GM21526 (cell line): ENCODE measurements around the gene FBLN7.
"Not testable (repeated sequence)": the region's sequence is repeated elsewhere in the genome, so short reads cannot be mapped to it uniquely, and the experiment has no call there.

Source experiments
- ATAC-seq: cut with Tn5 transposase; IDR thresholded peaks from one replicate; pipeline ENCODE4 v1.9.1; 2021; ENCODE audit warnings: moderate library complexity; ENCODE audit not compliant: unreplicated experiment, low FRiP score

The FBLN7 gene, protein sequence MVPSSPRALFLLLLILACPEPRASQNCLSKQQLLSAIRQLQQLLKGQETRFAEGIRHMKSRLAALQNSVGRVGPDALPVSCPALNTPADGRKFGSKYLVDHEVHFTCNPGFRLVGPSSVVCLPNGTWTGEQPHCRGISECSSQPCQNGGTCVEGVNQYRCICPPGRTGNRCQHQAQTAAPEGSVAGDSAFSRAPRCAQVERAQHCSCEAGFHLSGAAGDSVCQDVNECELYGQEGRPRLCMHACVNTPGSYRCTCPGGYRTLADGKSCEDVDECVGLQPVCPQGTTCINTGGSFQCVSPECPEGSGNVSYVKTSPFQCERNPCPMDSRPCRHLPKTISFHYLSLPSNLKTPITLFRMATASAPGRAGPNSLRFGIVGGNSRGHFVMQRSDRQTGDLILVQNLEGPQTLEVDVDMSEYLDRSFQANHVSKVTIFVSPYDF

DNA sequence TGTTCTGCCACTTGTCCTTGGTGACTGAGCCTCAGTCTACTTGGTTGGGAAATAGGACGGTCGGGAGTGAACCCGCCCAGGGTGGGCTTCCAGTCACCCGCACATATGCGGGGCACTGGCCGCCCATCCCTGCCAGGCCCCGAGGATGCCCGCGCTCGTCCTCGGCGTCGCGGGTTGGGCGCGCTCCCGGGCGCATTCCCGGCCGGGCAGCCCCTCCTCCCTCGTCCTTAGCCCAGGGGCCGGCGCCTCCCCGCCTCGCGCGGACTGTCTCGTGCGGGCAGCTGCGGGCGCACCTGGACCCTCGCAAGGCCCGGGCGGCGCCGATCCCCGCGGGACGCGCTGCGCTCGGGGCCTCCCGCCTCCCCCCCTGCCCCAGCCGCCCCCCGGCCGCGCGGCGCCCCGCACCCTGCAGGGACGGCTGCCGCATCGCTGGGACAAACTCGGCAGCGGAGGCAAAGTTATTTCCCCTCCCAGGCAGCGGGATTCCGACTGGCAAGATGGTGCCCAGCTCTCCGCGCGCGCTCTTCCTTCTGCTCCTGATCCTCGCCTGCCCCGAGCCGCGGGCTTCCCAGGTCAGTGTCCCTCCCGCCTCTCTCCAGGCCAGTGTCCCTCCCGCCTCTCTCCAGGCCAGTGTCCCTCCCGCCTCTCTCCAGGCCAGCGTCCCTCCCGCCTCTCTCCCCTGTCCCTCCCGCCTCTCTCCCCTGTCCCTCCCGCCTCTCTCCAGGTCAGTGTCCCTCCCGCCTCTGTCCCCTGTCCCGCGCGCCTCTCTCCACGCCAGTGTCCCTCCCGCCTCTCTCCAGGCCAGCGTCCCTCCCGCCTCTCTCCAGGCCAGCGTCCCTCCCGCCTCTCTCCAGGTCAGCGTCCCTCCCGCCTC lies at the start of gene FBLN7:
TSS of gene FBLN7 (plus strand) at position 227 of the 874 bp plus-strand sequence. CDS start at position 498, 271 bp downstream.
- ATAC-seq: no peak

DNA sequence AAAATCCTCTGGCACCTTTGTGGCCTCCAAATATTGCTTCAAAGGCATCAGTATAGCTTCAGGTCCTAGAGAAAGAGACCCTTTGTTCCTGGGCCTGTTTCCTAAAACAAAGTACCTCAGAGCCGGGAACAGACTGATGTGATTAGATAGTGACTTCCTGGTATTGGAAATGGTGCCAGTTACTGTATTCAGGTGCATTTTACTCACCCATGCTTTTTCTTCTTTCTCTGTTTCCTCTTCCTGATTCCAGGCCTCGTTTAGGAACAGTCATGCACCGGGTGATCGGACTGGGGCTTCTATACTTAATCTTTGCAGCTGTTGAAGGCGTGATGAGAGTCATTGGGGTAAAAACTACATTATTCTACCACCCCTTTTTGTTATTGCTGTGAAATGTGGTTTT lies 48.8 kb upstream of the FBLN7 start:
- ATAC-seq: no peak

DNA sequence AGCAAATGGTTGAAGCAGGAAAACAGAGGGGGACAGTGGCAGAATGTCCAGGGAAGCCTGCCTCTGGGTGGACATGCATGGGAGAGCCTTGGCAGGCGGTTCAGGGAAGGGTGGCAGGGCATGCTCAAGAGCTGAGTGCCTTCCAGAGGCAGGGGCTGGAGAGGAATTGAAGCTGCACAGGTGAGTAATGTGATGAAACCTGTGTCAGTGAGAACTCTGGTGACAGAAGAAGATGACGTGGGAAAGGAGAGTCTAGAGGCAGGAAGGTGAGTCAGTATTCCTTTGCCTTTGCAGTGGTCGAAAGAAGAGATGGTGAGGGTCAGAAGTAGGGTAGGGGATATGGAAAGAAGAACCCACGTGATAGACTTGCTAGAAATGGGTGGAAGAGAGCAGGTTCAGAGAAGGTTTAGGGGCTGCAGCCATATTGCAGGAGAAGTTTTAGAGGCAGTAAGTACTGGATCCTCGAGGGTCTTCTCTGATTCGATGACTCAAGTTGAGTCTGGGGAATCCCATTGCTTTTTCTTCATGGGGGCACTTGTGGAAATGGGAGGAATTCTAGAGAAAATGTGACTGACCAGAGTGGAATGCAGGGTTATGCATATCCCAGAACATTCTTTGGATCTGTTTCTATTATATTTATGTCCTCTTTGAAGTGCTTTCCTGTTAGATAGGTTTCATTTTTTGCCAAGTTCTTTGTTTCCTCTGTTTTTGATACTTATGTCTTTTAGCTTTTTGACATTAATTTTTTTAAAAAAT lies 45.7 kb upstream of the FBLN7 start:
- no peak for ATAC-seq

DNA sequence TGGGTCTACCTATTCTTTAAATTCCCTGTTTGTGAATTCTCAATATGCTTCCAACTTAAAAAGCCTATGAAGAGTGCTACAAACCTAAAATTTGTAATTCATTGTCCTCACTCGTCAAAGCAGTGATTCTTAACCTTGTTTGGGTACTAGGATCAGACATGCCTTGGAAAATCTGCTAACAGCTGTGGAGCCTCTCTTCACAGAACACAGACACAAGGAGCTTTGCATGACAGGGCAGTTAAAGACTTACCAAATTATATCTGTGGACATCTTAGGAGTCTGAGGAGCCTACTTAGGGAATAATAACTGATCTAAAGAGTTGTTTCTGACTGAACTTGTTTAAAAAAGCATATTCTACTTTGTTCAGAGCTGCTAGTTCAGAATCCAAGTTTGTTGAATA lies 45.0 kb upstream of the FBLN7 start:
- ATAC-seq: no peak

DNA sequence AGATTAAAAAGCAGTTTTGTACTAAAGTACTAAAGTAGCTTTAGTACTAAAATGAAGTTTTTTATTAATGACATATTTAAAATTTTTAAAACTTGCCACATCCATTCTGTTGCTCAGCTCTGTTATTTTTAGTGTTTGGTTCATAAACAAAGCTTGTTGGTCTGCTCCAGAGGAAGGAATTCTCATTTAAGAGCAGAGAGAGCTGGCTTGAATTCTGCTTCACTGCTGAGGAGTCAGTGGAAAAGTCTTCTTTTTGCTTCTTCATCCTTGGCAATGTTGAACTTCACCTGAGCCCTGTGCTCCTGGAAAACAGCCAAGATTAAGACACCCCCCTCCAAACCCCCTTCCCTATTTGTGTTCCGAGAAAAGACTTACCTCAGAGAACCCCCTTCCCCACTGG lies 42.5 kb upstream of the FBLN7 start:
- ATAC-seq: no peak

DNA sequence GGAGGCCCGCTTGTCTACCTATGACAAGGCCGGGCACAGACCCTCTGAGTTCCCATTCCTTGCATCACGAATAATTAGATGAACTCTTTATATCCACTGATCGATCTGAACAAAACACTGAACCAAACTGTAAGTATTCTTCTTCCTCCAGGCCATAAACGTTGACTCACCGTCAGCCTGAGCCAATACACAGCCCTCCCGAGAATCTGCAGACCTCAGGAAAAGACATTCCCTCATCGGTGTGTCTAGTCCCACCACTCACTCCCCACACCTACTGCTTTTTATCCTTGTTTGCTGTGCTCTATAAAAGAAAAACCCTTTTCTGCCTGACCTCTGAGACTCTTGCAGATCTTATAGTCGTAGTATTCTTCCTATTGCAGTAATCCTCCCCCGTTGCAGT lies 42.1 kb upstream of the FBLN7 start:
- ATAC-seq: no peak

DNA sequence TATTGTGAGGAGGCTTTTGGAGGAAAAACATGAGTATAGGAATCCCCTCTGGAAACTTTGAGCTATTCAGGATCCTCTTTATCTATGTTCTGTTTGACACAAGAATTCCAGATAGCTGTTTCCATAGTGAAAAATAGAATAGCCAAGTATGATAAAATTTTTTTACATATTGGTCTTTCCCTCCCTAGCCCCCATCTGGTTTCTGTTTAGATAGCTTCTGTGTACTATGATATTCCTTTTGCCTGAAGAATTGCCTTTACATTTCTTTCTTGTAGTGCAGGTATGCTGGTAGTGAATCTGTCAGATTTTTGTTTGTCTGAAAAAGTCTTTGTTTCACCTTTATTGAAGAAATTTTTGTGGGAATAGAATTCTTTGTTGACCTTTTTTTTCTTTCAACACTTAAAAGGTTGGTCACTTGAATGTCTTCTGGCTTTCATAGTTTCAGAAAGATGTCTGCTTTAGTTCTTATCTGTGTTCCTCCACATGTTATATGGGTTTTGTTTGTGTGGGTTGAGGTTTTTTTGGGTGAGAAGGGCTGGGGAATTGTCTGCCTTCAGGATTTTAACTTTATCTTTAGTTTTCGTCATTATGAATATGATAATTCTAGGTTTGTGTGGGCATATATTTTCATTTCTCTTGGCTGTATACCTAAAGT lies 29.9 kb upstream of the FBLN7 start:
- ATAC-seq: no peak

DNA sequence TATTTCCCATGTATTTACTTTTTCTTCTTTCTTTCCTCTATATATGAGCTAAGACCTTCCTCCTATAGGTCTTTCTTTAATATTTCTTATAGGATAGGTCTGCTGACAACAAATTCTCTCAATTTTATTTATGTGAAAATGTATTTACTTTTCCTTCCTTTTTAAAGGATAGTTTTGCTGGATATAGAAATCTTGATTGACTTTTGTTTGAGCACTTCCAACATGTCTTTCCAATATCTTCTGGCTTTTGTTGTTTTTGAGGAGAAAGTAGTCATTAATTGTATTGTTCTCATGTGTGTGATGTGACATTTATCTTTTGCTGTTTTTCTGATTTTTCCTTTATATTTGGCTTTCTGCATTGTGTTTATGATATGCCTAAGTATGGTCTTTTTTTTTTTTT lies 28.9 kb upstream of the FBLN7 start:
- ATAC-seq: no peak

DNA sequence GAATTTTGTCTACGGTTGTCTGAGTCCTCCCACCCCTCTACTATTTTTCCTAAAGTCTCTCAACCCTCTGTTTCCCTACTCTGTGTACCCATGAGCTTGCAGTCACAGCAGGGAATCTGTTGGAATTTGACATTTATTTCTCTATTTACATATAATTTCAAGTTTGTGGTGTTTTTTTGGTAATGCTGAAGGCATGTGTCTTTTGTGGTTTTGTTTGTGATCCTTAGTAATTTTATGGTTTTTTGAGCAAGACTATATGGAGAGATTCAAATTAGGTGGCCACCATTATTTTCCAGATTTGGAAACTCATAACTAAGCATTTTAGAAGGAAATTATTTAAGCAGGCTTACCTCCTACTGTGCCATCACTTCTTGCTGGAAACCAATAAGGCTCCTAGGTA lies 27.2 kb upstream of the FBLN7 start:
- ATAC-seq: no peak

DNA sequence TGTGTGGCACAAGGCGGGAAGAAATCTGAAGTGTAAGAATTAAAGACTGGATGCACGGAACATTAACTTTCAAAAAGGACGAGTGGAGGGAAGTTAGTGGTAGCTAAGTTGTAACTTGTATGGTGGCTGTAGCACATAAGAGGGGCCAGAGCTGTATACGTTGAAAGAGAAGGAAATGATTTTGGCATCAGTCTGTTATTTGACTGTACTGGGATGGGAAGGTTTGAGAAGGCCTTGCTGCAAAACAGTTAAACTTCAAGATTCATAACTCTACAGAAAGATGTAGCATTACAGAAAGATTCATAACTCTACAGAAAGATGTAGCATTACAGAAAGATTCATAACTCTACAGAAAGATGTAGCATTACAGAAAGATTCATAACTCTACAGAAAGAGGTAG lies 24.8 kb upstream of the FBLN7 start:
- ATAC-seq: not testable (repeated sequence)

DNA sequence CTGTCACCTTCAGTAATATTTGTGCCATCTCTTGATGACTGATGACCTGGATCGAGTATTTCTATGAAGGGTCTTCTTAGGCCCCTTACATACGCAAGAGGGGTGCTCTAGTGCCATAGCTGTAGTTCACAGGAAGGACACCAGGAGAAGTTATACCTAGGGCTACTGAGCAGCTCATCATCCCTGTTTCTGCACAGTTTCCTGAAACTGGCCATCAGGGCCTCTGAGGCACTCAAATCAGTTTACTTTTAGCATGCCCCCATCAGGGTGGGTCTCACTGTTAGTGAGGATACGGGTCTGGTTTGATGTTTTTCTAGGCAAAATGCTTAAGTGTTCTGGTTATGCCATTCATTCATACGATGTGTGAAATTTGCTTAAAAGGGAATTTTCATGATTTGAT lies 20.0 kb upstream of the FBLN7 start:
- no peak for ATAC-seq

DNA sequence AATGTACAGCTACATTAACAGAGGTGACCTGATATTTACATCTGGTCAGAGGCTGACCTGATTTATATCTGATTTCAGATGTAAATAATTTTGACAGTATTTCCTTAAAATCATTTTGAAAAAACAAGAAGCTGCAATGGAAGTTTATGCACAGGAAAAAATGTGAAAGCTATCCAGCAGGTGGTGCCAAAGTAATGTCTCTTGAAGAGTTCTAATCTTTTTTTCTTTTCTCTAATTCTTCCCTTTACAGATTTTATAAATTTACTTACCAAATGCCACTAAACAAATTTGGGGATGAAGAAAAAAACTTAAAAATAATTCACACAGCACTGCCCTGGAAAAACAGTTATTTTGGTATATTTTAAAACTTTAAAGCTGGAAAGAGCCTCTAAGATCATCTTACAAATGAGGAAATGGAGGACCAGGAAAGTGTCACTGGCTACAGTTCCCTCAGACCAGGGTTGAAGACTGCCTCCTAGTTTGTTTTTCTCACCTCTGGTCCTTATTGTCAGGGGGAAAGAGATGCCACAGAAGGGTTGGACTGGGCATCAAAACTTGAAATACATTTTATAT lies 16.4 kb upstream of the FBLN7 start:
- ATAC-seq: no peak

DNA sequence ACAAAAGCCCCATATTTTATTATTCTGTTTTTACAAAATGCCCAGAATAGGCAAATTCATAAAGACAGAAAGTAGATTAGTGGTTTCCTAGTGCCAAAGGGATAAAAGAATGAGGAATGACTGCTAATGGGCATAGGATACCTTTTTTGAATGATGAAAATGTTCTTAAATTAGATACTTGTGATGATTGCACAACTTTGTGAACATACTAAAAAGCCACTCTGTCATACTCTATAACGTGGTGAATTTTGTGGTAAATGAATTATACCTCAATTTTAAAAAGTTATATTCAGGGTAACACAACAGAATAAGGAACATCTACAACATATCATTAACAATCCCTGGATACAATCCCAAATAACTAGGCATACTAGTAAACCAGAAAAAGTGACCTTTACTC lies 9.1 kb upstream of the FBLN7 start:
- no peak for ATAC-seq

DNA sequence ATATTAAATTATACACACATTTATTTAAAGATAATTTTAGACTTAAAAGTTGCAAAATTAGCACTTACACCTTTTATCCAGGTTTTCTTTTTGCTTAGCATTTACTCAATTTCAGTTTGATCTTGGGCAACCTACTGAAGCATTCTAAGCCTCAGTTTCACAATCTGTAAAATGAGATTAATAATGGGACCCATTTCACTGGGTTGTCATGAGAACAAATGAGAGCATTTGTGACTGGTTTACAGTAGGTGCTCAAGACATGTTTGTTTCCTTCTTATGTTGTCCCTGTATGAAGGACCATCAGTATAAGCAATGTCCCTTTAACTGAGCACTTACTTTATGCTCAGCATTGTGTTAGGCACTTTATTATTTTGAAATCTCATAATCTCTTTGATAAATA lies 4.8 kb upstream of the FBLN7 start:
- ATAC-seq: no peak

DNA sequence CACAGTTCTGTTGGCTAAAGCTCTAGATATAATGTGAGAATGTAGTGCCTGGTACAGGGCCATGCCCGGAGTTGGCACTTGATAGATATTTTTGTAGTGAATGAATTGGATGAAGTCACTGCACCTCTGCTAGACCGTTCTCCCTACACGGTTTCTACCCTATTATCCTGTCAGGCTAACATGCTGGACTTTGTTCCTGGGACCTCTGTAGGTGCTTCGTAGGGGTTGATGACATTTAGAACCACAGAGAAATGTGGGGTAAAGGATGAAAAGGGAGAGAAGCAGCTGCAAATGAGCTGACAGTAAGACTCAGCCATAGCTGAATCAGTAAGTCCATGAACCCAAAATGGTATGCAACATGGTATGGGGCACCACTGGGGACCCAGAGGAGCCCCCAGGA lies 4.1 kb upstream of the FBLN7 start:
- ATAC-seq: no peak

DNA sequence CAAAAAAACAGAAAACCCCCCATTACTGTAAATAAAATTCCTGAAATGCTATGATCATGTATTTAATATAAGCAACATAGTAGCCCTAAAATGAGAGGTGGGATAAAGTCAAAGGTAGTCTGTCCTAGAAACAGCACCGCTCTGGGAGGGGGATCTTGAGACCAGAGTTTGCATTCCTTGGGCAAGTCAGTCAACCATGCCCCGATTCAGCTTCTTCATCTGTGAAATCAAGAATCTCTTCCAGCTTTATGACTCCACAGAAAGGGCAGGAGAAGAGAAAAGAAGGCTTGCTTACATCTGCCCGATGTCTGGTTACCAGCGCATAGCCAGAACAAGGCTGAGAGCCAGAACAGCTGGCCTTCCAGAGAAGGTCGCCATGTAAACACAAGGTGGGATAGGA lies 2.1 kb upstream of the FBLN7 start:
- ATAC-seq: no peak

DNA sequence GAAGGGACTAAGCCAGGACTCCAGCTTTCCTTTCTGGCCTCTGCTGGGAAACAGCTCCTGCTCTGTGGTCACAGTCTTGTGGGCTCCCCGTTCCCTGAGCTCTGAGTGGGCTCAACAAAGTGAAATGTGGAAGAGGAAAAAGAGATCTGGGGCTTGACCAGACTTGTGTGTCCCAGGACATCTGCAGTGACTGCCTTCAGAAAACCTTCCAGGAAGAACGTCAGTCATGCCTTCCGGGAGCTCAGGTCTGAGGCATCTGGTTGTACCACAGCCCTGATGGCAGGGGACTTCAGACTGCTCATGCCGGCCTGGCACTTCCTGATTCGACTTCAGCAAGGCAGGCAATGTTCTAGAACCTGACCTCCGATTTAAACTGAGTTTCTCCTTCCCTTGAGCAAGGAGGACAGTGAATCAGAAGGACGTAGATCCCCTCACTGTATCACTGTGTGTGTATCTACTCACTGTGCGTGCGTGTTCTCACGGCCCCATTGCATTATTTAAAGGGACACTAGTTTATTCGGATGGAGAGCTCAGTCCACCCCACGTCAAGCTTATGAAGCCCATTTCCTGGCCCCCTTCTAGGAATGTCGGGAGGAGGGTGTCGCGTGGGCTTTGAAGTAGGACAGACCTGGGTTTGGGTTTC lies 548 bp upstream of the FBLN7 start:
- no peak for ATAC-seq

DNA sequence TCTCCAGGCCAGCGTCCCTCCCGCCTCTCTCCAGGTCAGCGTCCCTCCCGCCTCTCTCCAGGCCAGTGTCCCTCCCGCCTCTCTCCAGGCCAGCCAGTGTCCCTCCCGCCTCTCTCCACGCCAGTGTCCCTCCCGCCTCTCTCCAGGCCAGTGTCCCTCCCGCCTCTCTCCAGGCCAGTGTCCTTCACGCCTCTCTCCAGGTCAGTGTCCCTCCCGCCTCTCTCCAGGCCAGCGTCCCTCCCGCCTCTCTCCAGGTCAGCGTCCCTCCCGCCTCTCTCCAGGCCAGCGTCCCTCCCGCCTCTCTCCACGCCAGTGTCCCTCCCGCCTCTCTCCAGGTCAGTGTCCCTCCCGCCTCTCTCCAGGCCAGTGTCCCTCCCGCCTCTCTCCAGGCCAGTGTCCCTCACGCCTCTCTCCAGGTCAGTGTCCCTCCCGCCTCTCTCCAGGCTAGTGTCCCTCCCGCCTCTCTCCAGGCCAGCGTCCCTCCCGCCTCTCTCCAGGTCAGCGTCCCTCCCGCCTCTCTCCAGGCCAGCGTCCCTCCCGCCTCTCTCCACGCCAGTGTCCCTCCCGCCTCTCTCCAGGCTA lies 939 bp downstream of the FBLN7 start:
- ATAC-seq: not testable (repeated sequence)

DNA sequence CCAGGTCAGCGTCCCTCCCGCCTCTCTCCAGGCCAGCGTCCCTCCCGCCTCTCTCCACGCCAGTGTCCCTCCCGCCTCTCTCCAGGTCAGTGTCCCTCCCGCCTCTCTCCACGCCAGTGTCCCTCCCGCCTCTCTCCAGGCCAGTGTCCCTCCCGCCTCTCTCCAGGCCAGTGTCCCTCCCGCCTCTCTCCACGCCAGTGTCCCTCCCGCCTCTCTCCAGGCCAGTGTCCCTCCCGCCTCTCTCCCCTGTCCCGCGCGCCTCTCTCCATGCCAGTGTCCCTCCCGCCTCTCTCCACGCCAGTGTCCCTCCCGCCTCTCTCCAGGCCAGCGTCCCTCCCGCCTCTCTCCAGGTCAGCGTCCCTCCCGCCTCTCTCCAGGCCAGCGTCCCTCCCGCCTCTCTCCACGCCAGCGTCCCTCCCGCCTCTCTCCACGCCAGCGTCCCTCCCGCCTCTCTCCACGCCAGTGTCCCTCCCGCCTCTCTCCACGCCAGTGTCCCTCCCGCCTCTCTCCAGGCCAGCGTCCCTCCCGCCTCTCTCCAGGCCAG lies 1.5 kb downstream of the FBLN7 start:
- not testable (repeated sequence) for ATAC-seq
